ENCODE measurements around the gene AMBRA1.

DNA sequence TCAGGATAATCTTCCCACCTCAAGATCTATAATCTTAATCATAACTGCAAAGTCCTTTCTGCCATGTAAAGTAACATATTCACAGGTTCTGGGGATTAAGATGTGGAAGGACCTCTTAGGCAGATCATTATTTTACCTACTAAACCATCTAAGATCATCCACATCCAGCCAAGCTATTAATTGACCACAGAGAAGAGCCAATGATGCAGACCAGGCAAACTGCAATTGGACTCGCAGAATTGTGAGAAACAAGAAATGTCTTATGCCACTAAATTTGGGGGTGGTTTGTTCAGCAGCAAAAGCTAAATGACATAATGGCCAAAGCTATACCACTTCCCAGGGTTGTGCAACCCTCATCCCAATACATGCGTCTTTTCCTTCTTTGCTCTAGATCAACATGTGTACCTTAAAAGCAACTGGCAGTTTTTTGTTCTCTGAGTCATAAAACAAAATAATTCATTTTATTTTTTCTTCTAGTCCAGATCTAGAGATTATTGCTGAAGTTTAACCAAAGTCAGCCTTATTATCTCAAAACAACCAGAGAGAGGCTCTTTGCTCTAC lies 113.6 kb downstream of the AMBRA1 start:
- TF ChIP-seq, protein P1, sequence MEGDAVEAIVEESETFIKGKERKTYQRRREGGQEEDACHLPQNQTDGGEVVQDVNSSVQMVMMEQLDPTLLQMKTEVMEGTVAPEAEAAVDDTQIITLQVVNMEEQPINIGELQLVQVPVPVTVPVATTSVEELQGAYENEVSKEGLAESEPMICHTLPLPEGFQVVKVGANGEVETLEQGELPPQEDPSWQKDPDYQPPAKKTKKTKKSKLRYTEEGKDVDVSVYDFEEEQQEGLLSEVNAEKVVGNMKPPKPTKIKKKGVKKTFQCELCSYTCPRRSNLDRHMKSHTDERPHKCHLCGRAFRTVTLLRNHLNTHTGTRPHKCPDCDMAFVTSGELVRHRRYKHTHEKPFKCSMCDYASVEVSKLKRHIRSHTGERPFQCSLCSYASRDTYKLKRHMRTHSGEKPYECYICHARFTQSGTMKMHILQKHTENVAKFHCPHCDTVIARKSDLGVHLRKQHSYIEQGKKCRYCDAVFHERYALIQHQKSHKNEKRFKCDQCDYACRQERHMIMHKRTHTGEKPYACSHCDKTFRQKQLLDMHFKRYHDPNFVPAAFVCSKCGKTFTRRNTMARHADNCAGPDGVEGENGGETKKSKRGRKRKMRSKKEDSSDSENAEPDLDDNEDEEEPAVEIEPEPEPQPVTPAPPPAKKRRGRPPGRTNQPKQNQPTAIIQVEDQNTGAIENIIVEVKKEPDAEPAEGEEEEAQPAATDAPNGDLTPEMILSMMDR (IDR thresholded peaks at IDR 0.05; ENCODE audit: control extremely low read depth in 1 of 3, insufficient read depth in 1 of 3, low read depth in 1 of 3, low read length in 3 of 3) = no peak
- TF ChIP-seq, protein P2, sequence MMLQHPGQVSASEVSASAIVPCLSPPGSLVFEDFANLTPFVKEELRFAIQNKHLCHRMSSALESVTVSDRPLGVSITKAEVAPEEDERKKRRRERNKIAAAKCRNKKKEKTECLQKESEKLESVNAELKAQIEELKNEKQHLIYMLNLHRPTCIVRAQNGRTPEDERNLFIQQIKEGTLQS (IDR thresholded peaks at IDR 0.05; ENCODE audit: insufficient read depth, low read depth, low read length) = no peak
- TF ChIP-seq EZH2 (IDR thresholded peaks at IDR 0.05; ENCODE audit: low read depth, low read length, severe bottlenecking) = no peak
- TF ChIP-seq RBBP5 (IDR thresholded peaks at IDR 0.05; ENCODE audit: borderline replicate concordance, low read depth, low read length) = no peak
- no peak for TF ChIP-seq HDAC6 (IDR thresholded peaks at IDR 0.05; ENCODE audit: low read depth, low read length)
- TF ChIP-seq, protein P3, sequence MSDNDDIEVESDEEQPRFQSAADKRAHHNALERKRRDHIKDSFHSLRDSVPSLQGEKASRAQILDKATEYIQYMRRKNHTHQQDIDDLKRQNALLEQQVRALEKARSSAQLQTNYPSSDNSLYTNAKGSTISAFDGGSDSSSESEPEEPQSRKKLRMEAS (IDR thresholded peaks at IDR 0.05) = no peak
- no peak for TF ChIP-seq MAFK (IDR thresholded peaks at IDR 0.05; ENCODE audit: low read depth, low read length)
- no peak for TF ChIP-seq TEAD4 (IDR thresholded peaks at IDR 0.05; ENCODE audit: low read depth, low read length)

Data from H1 (cell line).